LNCaP clone FGC (cell line): ENCODE measurements around the gene CDHR4.
"Not testable (repeated sequence)": the region's sequence is repeated elsewhere in the genome, so short reads cannot be mapped to it uniquely, and the experiment has no call there.

Source experiments
- DNase-seq: peaks from one replicate; pipeline ENCODE4 v3.0.0-alpha.2; 2011; ENCODE audit warnings: low read depth
- H3K4me3 ChIP-seq: 2 replicates; pipeline ENCODE4 v1.5.1; 2011; ENCODE audit warnings: mild to moderate bottlenecking, low read depth, low read length, control low read depth
- TF ChIP-seq, protein P1 (sequence below): IDR thresholded peaks from 2 replicates; pipeline ENCODE4 v1.5.1; 2012; ENCODE audit warnings: mild to moderate bottlenecking; ENCODE audit not compliant: control insufficient read depth, insufficient read depth; ENCODE audit errors: extremely low read depth

Gene CDHR4

DNA sequence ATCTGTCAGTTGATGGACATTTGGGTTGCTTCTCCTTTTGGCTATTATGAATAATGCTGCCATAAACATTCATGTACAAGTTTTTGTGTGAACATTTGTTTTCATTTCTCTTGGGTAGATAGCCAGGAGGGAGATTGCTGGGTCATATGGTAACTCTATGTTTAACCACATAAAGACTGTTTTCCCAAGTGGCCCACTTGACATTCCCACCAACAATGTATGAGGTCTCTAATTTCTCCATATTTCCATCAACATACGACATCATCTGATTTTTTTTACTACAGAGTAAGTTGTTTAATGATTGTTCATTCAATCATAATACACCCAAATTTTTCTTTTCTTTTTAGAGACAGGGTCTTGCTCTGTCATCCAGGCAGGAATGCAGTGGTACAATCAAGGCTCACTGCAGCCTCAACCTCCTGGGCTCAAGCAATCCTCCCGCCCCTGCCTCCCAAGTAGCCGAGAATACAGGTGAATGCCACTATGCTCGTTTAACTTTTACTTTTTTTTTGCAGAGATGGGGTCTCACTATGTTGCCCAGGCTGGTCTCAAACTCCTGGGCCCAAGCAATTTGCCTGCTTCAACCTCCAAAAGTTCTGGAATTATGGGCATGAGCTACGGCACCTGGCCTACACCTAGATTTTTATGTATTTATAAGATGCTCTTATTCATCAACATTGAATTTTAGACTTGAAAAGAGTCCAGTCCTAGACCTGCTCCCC is 20.2 kb downstream of the CDHR4 start:
- TF ChIP-seq, protein P1, sequence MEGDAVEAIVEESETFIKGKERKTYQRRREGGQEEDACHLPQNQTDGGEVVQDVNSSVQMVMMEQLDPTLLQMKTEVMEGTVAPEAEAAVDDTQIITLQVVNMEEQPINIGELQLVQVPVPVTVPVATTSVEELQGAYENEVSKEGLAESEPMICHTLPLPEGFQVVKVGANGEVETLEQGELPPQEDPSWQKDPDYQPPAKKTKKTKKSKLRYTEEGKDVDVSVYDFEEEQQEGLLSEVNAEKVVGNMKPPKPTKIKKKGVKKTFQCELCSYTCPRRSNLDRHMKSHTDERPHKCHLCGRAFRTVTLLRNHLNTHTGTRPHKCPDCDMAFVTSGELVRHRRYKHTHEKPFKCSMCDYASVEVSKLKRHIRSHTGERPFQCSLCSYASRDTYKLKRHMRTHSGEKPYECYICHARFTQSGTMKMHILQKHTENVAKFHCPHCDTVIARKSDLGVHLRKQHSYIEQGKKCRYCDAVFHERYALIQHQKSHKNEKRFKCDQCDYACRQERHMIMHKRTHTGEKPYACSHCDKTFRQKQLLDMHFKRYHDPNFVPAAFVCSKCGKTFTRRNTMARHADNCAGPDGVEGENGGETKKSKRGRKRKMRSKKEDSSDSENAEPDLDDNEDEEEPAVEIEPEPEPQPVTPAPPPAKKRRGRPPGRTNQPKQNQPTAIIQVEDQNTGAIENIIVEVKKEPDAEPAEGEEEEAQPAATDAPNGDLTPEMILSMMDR: no peak
- no peak for DNase-seq
- no peak overlapping the region for H3K4me3 ChIP-seq

DNA sequence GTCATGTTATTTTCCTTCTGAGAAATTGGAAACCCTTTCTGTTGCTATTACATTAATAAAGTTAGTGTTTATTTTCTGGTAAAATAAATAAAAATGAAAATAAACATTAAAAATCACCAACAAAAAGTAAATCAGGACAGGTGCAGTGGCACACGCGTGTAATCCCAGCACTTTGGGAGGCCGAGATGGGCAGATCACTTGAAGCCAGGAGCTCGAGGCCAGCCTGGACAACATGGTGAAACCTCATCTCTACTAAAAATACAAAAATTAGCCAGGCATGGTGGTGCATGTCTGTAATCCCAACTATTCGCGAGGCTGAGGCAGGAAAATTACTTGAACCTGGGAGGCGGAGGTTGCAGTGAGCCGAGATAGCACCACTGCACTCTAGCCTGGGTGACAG is 23.6 kb downstream of the CDHR4 start:
- not testable (repeated sequence) for DNase-seq

DNA sequence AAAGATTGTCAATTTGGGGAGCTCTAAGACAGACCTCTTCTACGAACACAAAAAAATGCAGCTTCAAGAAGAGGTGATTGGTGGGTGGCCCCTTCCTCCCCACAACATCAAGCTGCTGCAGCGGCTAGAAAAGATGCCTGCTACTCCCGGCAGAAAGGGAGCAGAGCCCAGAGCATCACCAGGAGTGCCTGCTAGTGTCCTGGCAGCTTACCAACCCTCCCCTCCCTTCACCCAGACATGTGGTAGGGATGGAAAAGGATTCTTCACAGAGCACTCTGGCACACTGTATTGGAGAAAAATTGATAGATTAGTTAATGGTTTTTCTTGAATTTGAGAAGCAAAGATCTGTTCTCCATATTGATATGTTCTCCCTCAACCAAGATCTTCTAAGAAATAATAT is 24.1 kb downstream of the CDHR4 start:
- no peak for DNase-seq
- no peak overlapping the region for H3K4me3 ChIP-seq
- TF ChIP-seq, protein P1: no peak

More for the DNA sequence above, 23.6 kb downstream of the CDHR4 start:
- H3K4me3 ChIP-seq: not testable (repeated sequence)

DNA sequence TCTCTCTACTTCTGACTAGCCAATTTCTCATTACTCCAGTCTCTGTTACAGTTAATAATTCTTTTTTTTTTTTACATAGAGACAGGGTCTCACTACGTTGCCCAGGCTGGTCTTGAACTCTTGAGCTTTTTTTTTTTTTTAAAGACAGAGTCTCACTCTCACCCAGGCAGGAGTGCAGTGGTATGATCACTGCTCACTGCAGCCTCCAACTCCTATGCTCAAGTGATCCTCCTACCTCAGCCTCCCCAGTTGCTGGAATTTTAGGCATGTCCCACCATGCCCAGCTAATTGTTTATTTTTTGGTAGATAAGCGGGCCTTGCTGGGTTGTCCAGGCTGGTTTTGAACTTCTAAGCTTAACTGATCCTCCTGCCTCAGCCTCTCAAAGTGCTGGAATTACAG is 27.0 kb downstream of the CDHR4 start:
- TF ChIP-seq, protein P1: no peak

DNA sequence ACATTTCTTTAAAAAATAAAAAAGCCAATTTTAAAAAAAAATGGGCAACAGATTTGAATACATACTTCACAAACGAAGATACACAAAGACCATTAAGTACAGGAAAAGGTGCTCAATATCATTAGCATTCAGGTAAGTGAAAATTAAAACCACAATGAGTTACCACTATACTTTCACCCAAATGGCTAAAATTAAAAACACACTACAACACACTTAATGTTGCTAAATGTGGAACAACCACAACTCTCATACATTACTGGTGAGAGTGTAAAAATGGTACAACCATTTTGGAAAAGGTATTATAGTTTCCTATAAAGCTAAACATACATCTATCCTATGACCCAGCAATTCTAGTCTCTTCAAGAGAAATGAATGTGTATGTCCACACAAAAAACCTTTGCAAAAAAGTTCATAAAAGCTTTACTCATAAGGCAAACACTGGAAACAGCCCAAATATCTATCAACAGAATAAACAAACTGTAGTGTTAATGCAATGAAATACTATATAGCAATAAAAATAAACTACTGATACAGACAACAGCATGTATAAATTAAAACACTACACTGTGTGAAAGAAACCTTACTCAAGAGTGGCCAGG is 28.2 kb downstream of the CDHR4 start:
- TF ChIP-seq, protein P1: no peak
- DNase-seq: no peak
- no peak overlapping the region for H3K4me3 ChIP-seq

More for the DNA sequence above, 27.0 kb downstream of the CDHR4 start:
- DNase-seq: no peak
- no peak overlapping the region for H3K4me3 ChIP-seq

DNA sequence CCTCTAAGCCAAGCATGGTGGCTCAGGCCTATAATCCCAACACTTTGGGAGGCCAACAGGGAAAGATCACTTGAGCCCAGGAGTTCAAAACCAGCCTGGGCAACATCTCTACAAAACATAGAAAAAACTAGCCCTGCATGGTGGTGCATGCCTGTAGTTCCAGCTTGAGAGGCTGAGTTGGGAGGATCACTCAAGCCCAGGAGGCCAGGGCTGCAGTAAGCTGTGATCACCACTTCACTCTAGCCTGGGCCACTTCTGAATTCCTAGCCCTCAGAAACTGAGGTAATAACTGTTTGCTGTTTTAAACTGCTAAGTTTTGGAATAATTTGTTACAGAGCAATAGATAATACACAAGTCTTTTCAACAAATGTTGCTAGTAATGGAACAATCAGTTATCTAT is 29.7 kb downstream of the CDHR4 start:
- H3K4me3 ChIP-seq: no peak overlapping the region
- TF ChIP-seq, protein P1: no peak
- no peak for DNase-seq

DNA sequence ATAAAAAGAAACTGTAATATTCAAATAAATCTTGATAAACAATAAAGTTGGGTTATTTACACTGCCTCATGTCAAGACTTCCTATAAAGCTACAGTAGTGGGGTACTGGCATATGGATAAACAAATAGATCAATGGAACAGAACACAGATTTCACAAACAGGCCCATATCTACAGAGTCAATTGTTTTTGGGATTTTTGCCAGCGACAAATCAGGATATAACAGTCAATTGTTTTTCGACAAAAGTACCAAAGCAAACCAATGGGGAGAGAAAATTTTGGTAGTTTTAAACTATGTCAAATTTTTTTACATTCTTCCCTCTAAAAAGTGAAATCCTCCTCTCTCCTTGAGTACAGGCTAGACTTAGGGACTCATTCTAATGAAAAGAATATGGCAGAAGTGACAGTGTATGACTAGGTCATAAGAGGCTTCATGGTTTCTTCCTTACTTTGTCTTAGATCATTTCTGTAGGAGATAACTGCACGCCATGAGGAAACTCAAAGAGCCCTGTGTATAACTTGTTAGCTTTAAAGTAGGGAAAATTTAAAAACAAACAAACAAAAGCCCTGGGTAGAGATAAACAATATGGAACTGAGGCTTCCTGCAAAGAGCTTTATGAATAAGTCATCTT is 30.3 kb downstream of the CDHR4 start:
- TF ChIP-seq, protein P1: no peak

More for the DNA sequence above, 30.3 kb downstream of the CDHR4 start:
- DNase-seq: no peak
- no peak overlapping the region for H3K4me3 ChIP-seq
